ENCODE data around the gene MB.

- TF ChIP-seq, protein P1, sequence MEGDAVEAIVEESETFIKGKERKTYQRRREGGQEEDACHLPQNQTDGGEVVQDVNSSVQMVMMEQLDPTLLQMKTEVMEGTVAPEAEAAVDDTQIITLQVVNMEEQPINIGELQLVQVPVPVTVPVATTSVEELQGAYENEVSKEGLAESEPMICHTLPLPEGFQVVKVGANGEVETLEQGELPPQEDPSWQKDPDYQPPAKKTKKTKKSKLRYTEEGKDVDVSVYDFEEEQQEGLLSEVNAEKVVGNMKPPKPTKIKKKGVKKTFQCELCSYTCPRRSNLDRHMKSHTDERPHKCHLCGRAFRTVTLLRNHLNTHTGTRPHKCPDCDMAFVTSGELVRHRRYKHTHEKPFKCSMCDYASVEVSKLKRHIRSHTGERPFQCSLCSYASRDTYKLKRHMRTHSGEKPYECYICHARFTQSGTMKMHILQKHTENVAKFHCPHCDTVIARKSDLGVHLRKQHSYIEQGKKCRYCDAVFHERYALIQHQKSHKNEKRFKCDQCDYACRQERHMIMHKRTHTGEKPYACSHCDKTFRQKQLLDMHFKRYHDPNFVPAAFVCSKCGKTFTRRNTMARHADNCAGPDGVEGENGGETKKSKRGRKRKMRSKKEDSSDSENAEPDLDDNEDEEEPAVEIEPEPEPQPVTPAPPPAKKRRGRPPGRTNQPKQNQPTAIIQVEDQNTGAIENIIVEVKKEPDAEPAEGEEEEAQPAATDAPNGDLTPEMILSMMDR (IDR thresholded peaks at IDR 0.05): no peak
- TF ChIP-seq POLR2A (IDR thresholded peaks at IDR 0.05): no peak
Observed at GRCh38 chr22:35622191-35622913, 5.2 kb upstream of the MB start.
